ENCODE data around the gene MED13. TPM values are rescaled to one million over a fixed set of nuclear protein-coding genes. Genes with fewer than 3 reads are reported as not detected.

The MED13 gene
- polyA plus RNA-seq, 3 donors = 2.1 to 32.0 (median 5.0) TPM

DNA sequence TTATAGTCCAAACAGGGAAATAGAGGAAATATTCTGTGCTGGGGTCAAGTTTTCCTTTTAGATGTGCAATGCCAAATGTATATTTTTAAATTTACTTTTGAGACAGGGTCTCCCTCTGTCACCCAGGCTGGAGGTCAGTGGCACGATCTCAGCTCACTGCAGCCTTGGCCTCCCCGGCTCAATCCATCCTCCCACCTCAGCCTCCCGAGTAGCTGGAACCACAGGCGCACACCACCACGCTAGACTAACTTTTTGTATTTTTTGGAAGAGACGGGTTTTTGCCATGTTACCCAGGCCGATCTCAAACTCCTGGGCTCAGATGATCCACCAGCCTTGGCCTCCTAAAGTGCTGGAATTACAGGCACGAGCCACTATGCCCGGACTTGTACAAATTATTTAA is 25.8 kb upstream of the MED13 start:
- no peaks in the 10 kb centered on the region for H3K9me3 ChIP-seq (replicated peaks in 1 of 2; ENCODE audit: control insufficient read depth in 1 of 2, insufficient read depth in 1 of 2, low read length in 2 of 2)
- no peaks in the 10 kb centered on the region for H3K36me3 Mint-ChIP-seq
- H3K27me3 Mint-ChIP-seq (ENCODE audit: low read depth in 3 of 3) = peaks cover 2 to 4% (median 2%) of the 10 kb centered on the region in 3 donors
- no peak overlapping the region for H3K4me3 ChIP-seq (replicated peaks in 1 of 3; ENCODE audit: low read depth in 2 of 3, low read length in 3 of 3)
- no peaks in the 10 kb centered on the region for H3K4me1 Mint-ChIP-seq
- WGBS (ENCODE audit: insufficient coverage) = 100% methylated on average over 3 of the region's 9 CpGs
- no peaks in the 10 kb centered on the region for H3K36me3 ChIP-seq (replicated peaks in 1 of 2; ENCODE audit: control insufficient read depth in 1 of 2, insufficient read depth in 2 of 2, low read length in 2 of 2)
- no peaks in the 10 kb centered on the region for H3K79me2 ChIP-seq (ENCODE audit: insufficient read depth, low read length)
- peaks cover 0 to 2% (median 0%) of the 10 kb centered on the region in 7 donors for H3K9me3 Mint-ChIP-seq
- peak overlapping the region in 1 of 7 donors; percentile 6 for H3K27ac Mint-ChIP-seq
- DNase-seq = no peak
- H3K4me3 Mint-ChIP-seq = no peak overlapping the region
- H3K4me1 ChIP-seq (ENCODE audit: control insufficient read depth in 1 of 2, insufficient read depth in 2 of 2, low read length in 2 of 2) = no peaks in the 10 kb centered on the region
- no peaks in the 10 kb centered on the region for H4K20me1 ChIP-seq (ENCODE audit: insufficient read depth, low read length)
- no peak overlapping the region for H3K9ac ChIP-seq (ENCODE audit: insufficient read depth, low read length, poor library complexity, severe bottlenecking)
- TF ChIP-seq, protein P1, sequence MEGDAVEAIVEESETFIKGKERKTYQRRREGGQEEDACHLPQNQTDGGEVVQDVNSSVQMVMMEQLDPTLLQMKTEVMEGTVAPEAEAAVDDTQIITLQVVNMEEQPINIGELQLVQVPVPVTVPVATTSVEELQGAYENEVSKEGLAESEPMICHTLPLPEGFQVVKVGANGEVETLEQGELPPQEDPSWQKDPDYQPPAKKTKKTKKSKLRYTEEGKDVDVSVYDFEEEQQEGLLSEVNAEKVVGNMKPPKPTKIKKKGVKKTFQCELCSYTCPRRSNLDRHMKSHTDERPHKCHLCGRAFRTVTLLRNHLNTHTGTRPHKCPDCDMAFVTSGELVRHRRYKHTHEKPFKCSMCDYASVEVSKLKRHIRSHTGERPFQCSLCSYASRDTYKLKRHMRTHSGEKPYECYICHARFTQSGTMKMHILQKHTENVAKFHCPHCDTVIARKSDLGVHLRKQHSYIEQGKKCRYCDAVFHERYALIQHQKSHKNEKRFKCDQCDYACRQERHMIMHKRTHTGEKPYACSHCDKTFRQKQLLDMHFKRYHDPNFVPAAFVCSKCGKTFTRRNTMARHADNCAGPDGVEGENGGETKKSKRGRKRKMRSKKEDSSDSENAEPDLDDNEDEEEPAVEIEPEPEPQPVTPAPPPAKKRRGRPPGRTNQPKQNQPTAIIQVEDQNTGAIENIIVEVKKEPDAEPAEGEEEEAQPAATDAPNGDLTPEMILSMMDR (IDR thresholded peaks at IDR 0.05) = no peak
- intact Hi-C loops (cut with micrococcal nuclease) = no loop called here
- H2AFZ ChIP-seq (ENCODE audit: insufficient read depth, low read depth, low read length, poor library complexity, severe bottlenecking) = no peak overlapping the region
- H3K4me2 ChIP-seq (replicated peaks; ENCODE audit: extremely low read depth, low read length, poor library complexity, severe bottlenecking) = no peak overlapping the region
- H3K27ac ChIP-seq (ENCODE audit: low read depth in 1 of 2, low read length in 2 of 2) = no peak overlapping the region
- H3K27me3 ChIP-seq (ENCODE audit: control insufficient read depth in 2 of 2, insufficient read depth in 2 of 2, low read length in 2 of 2) = no peaks in the 10 kb centered on the region

DNA sequence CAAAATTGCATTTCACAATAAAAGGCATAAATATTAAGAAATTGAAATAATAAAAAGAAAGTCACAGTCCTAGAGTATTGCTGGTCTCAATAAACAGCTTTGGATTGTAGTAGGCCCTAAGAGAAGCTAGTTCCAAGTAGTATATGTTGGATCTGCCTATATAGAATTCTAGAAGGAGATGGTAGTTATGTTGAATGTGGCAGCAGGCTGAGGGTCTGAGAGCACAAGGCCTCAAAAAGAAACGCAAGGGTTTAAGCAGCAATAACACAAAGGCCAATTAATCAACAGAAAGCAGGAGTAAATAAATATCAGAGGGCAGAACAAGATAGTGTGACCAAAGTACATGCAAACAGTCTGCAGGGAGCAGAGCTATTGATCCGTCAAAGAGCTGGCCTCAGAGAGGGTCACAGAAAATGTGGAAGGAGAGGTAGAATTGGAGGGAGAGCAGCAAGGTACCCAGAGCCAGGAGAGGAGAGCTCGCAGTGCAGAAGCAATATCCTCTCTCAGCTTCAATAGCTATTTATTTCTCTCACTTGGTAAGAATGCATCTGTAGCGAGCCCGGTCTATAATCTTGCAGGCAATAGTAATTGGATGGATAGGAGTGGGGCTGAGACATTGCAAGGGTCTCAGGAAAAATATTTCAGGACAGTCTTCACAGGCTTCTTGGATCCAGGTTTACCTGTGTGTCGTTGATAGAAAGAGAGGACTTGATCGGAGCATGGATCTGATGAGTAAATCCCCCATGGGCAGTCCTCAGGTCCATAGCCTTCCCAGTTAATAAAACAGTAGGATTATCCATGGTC is 25.1 kb upstream of the MED13 start:
- TF ChIP-seq, protein P1 (IDR thresholded peaks at IDR 0.05) = no peak
- intact Hi-C loops (cut with micrococcal nuclease) = no loop called here
- Mint-ChIP-seq H3K27me3 (ENCODE audit: low read depth in 3 of 3) (peaks cover 2 to 4% (median 2%) of the 10 kb centered on the region in 3 donors), H3K36me3 (no peaks in the 10 kb centered on the region), H3K27ac (no peak overlapping the region), H3K4me1 (no peaks in the 10 kb centered on the region), H3K9me3 (peaks cover 0 to 2% (median 0%) of the 10 kb centered on the region in 7 donors), H3K4me3 (no peak overlapping the region)
- no peaks in the 10 kb centered on the region for H3K4me1 ChIP-seq (ENCODE audit: control insufficient read depth in 1 of 2, insufficient read depth in 2 of 2, low read length in 2 of 2)
- H3K27ac ChIP-seq (ENCODE audit: low read depth in 1 of 2, low read length in 2 of 2) = no peak overlapping the region
- H3K4me3 ChIP-seq (replicated peaks in 1 of 3; ENCODE audit: low read depth in 2 of 3, low read length in 3 of 3) = no peak overlapping the region
- H4K20me1 ChIP-seq (ENCODE audit: insufficient read depth, low read length) = no peaks in the 10 kb centered on the region
- DNase-seq = no peak
- H3K4me2 ChIP-seq (replicated peaks; ENCODE audit: extremely low read depth, low read length, poor library complexity, severe bottlenecking) = no peak overlapping the region
- H2AFZ ChIP-seq (ENCODE audit: insufficient read depth, low read depth, low read length, poor library complexity, severe bottlenecking) = no peak overlapping the region
- H3K9ac ChIP-seq (ENCODE audit: insufficient read depth, low read length, poor library complexity, severe bottlenecking) = no peak overlapping the region
- H3K79me2 ChIP-seq (ENCODE audit: insufficient read depth, low read length) = no peaks in the 10 kb centered on the region
- H3K9me3 ChIP-seq (replicated peaks in 1 of 2; ENCODE audit: control insufficient read depth in 1 of 2, insufficient read depth in 1 of 2, low read length in 2 of 2) = no peaks in the 10 kb centered on the region
- WGBS (ENCODE audit: insufficient coverage) = 100% methylated on average over 1 of the region's 7 CpGs
- H3K27me3 ChIP-seq (ENCODE audit: control insufficient read depth in 2 of 2, insufficient read depth in 2 of 2, low read length in 2 of 2) = no peaks in the 10 kb centered on the region
- H3K36me3 ChIP-seq (replicated peaks in 1 of 2; ENCODE audit: control insufficient read depth in 1 of 2, insufficient read depth in 2 of 2, low read length in 2 of 2) = no peaks in the 10 kb centered on the region

Measured in CD14-positive monocyte (primary cell).